ENCODE measurements around the gene CRNKL1.
A peak's percentile ranks its signal among the peaks of the same experiment; 100 is the strongest.

Gene CRNKL1

GRCh38 chr20:20063941-20064702, 11.9 kb upstream of the CRNKL1 start:
- H3K4me3 ChIP-seq (ENCODE audit: low read depth, low read length), result no peak overlapping the region

GRCh38 chr20:20060234-20060998, 8.2 kb upstream of the CRNKL1 start:
- no peak overlapping the region for H3K4me3 ChIP-seq (ENCODE audit: low read depth, low read length)

GRCh38 chr20:20051767-20052073, 546 bp downstream of the CRNKL1 start:
- H3K4me3 ChIP-seq (ENCODE audit: low read depth, low read length), result peak overlapping the region; percentile 98

GRCh38 chr20:20039752-20040387, 12.4 kb downstream of the CRNKL1 start:
- no peak overlapping the region for H3K4me3 ChIP-seq (ENCODE audit: low read depth, low read length)

GRCh38 chr20:20038586-20038985, 13.7 kb downstream of the CRNKL1 start:
- H3K4me3 ChIP-seq (ENCODE audit: low read depth, low read length), result no peak overlapping the region

GRCh38 chr20:20037960-20038359, 14.3 kb downstream of the CRNKL1 start:
- H3K4me3 ChIP-seq (ENCODE audit: low read depth, low read length), result no peak overlapping the region

GRCh38 chr20:20036756-20037155, 15.5 kb downstream of the CRNKL1 start:
- H3K4me3 ChIP-seq (ENCODE audit: low read depth, low read length), result no peak overlapping the region

- H3K4me3 ChIP-seq (ENCODE audit: low read depth, low read length), result no peak overlapping the region
Observed at GRCh38 chr20:20034486-20034885, 17.8 kb downstream of the CRNKL1 start.

GRCh38 chr20:20031790-20032189, 20.5 kb downstream of the CRNKL1 start:
- H3K4me3 ChIP-seq (ENCODE audit: low read depth, low read length), result no peak overlapping the region

GRCh38 chr20:20027284-20027683, 25.0 kb downstream of the CRNKL1 start:
- no peak overlapping the region for H3K4me3 ChIP-seq (ENCODE audit: low read depth, low read length)

- H3K4me3 ChIP-seq (ENCODE audit: low read depth, low read length), result no peak overlapping the region
Observed at GRCh38 chr20:20024942-20025341, 27.3 kb downstream of the CRNKL1 start.

GRCh38 chr20:20023395-20023794, 28.9 kb downstream of the CRNKL1 start:
- H3K4me3 ChIP-seq (ENCODE audit: low read depth, low read length), result no peak overlapping the region

GRCh38 chr20:20022498-20022897, 29.8 kb downstream of the CRNKL1 start:
- H3K4me3 ChIP-seq (ENCODE audit: low read depth, low read length), result no peak overlapping the region

- H3K4me3 ChIP-seq (ENCODE audit: low read depth, low read length), result no peak overlapping the region
Observed at GRCh38 chr20:20021835-20022234, 30.4 kb downstream of the CRNKL1 start.

- H3K4me3 ChIP-seq (ENCODE audit: low read depth, low read length), result no peak overlapping the region
Observed at GRCh38 chr20:20020908-20021307, 31.4 kb downstream of the CRNKL1 start.

- H3K4me3 ChIP-seq (ENCODE audit: low read depth, low read length), result no peak overlapping the region
Observed at GRCh38 chr20:20019123-20019522, 33.1 kb downstream of the CRNKL1 start.

- H3K4me3 ChIP-seq (ENCODE audit: low read depth, low read length), result peak overlapping the region; percentile 72
Observed at GRCh38 chr20:20018366-20018765, 33.9 kb downstream of the CRNKL1 start.

- peak overlapping the region; percentile 72 for H3K4me3 ChIP-seq (ENCODE audit: low read depth, low read length)
Observed at GRCh38 chr20:20017844-20018185, 34.5 kb downstream of the CRNKL1 start.

- H3K4me3 ChIP-seq (ENCODE audit: low read depth, low read length), result peak within 1 kb of the TSS; percentile 72
Observed at GRCh38 chr20:20017001-20017843, 35.0 kb downstream of the CRNKL1 start, which contains the start of gene NAA20. TSS of gene NAA20 (plus strand) at chr20:20017362. CDS start at chr20:20017397, 35 bp downstream.

- no peak overlapping the region for H3K4me3 ChIP-seq (ENCODE audit: low read depth, low read length)
Observed at GRCh38 chr20:20014659-20015058, 37.6 kb downstream of the CRNKL1 start.

GRCh38 chr20:20012541-20012940, 39.7 kb downstream of the CRNKL1 start:
- no peak overlapping the region for H3K4me3 ChIP-seq (ENCODE audit: low read depth, low read length)

All from iPS-11a (cell line).